H4 (cell line): ENCODE results near the gene NLGN4Y. TPM values are rescaled to one million over a fixed set of nuclear protein-coding genes. Genes with fewer than 3 reads are reported as not detected.
"Not testable (repeated sequence)": the region's sequence is repeated elsewhere in the genome, so short reads cannot be mapped to it uniquely, and the experiment has no call there.

Experiments used
- DNase-seq: peaks from one replicate; pipeline ENCODE4 v3.0.0-alpha.2; 2015; ENCODE audit warnings: low spot score
- total RNA-seq: library from RNA; depleted of rRNA; stranded (reverse); fragments of >200 nt; shearing (Covaris generic); gene quantifications from 2 replicates; pipeline ENCODE4 v1.2.3, GENCODE V29; 2014

NLGN4Y gene
- total RNA-seq, 1 experiment from 2014 or later = 6.1 TPM

GRCh38 chrY:14834103-14835060 is 310.1 kb downstream of the NLGN4Y start:
- peak; percentile 28 for DNase-seq

DNA sequence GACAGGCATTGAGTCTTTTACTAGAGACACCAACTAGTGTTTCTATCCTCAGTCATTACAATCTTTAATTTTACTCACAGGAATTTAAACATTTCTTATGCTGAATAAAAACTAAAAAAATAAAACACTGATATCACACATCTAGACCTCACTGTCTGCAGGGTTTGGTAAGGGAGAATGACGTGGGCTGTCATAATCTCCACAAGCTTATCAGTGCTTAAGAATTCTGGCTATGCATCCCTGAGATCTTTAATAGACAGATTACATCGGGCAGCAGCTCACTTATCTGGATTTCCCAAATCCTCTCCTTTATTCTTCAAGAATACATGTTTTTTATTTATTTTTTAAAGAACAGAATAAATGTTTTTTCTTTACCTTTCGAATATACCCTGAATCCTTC is 313.1 kb downstream of the NLGN4Y start:
- DNase-seq = no peak

DNA sequence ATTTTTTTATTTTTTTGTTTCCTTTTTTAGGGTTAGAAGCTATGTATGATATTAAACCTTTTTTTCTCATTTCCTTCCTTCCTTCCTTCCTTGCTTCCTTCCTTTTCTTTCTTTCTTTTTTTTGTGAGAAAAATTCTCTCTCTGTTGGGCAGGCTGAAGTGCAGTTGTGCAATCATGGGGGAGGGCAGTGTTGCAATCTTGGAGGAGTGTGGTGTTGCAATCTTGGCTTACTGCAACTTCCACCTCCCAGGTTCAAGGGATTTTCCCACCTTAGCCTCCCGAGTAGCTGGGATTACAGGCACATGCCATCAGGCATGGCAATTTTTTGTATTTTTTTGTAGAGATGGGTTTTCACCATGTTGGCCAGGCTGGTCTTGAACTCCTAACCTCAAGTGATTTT is 326.4 kb downstream of the NLGN4Y start:
- peak; percentile 4 for DNase-seq

GRCh38 chrY:14860448-14860847 is 336.1 kb downstream of the NLGN4Y start:
- no peak for DNase-seq

DNA sequence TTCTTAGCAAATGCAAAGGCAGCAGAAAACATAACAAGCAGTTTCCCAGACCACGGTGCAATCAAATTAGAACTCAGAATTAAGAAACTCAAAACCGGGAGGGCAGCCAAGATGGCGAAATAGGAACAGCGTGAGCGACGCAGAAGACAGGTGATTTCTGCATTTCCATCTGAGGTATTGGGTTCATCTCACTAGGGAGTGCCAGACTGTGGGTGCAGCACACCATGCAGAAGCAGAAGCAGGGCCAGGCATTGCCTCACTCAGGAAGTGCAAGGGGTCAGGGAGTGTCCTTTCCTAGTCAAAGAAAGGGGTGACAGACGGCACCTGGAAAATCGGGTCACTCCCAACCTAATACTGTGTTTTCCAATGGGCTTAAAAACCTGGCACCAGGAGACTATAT is 336.7 kb downstream of the NLGN4Y start:
- not testable (repeated sequence) for DNase-seq

GRCh38 chrY:14871971-14872370 is 347.6 kb downstream of the NLGN4Y start:
- DNase-seq = no peak
